ENCODE results near the gene PTPRT.

DNA sequence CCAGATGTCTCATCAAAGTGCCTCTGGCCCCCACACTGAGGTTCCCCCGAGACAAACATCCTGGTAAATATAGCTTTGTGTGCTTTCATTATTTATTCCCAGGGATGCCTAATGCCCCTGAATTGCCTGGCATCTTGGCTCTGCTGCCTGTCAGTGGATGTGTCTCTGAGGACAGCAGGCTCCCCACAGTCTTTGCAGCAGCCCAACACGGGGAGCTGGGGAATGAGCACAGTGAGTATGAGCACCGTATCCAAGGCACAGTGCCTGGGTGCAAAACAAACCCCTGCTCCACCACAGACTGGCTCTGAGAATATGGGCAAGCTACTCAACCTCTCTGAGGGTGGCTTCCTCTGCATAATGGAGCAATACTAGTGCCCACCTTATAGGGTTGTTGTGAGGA lies 165.9 kb downstream of the PTPRT start:
- no peak for TF ChIP-seq EZH2 (IDR thresholded peaks at IDR 0.05)
- no peak for TF ChIP-seq POLR2AphosphoS5 (IDR thresholded peaks at IDR 0.05; ENCODE audit: borderline replicate concordance, low read depth, low read length)
- TF ChIP-seq FOXP2 (optimal IDR thresholded peaks at IDR 0.05; ENCODE audit: control extremely low read depth, extremely low read length, insufficient read depth) = no peak
